K562 (cell line): ENCODE measurements around the gene NHSL2. TPM values are rescaled to one million over a fixed set of nuclear protein-coding genes. Genes with fewer than 3 reads are reported as not detected.

Experiments used
- ATAC-seq: fragments of 200-7000 bp; cut with Tn5 transposase; 3 replicates; pipeline ENCODE4 v1.9.1; 2020; ENCODE audit warnings: moderate library complexity
- BruUV-seq: library from RNA; stranded (reverse); fragments of 400-500 nt; replicated peaks from 2 replicates; lab custom pipeline; 2021; lab: Mats Ljungman, UMichigan
- CTCF ChIA-PET: fragments of 300-600 bp; formaldehyde crosslinking; extraction: SDS; loops from one replicate; lab custom pipeline; 2021; ENCODE audit warnings: low intra/inter-chr PET ratio; lab: Yijun Ruan, JAX
- POLR2A ChIA-PET: fragments of 300-600, 350-650 bp; sonication (Branson Sonifier 250); formaldehyde crosslinking; extraction: SDS; loops from one replicate; lab custom pipeline; 2021; ENCODE audit warnings: antibody characterized with exemption, inconsistent platforms; lab: Yijun Ruan, JAX
- DNase-seq, 4 experiments: peaks; one replicate each; pipeline versions ENCODE4 v3.0.0 to v3.0.0-alpha.2; 2011 to 2018; ENCODE audit warnings: low spot score in 3 of 4, mixed read lengths in 3 of 4; ENCODE audit errors: extremely low read depth in 1 of 4
- FAIRE-seq: peaks from 2 replicates; lab custom pipeline; 2011; peaks lifted over from hg19 to GRCh38; lab: Jason Lieb, UNC
- H2AFZ ChIP-seq: 2 replicates; pipeline ENCODE4 v1.6.0; 2011; ENCODE audit warnings: low read depth, low read length, control low read depth, inconsistent platforms
- H3K27ac ChIP-seq: fragments of 200-600 bp; 3 replicates; pipeline ENCODE4 v1.8.0; 2011; ENCODE audit warnings: low read depth, mild to moderate bottlenecking, control low read depth, inconsistent platforms, low read length, moderate library complexity, mixed read lengths; ENCODE audit errors: extremely low read depth
- H3K27me3 ChIP-seq, 2 experiments: fragments of 300-600 bp in 1 of 2; 2 replicates in 1 of 2; 3 replicates in 1 of 2; pipeline versions ENCODE4 v1.6.0 to v1.8.0; 2011; ENCODE audit warnings: inconsistent platforms in 2 of 2, low read length in 2 of 2, mild to moderate bottlenecking in 1 of 2, mixed read lengths in 1 of 2, moderate library complexity in 1 of 2; ENCODE audit not compliant: control insufficient read depth in 2 of 2, insufficient read depth in 2 of 2
- H3K36me3 ChIP-seq: fragments of 300-600 bp; 3 replicates; pipeline ENCODE4 v1.8.0; 2011; ENCODE audit warnings: mild to moderate bottlenecking, low read length, inconsistent platforms; ENCODE audit not compliant: control insufficient read depth, insufficient read depth
- H3K4me1 ChIP-seq, 2 experiments: fragments of 200-600 bp in 1 of 2; replicated peaks in 1 of 2; 2 replicates in 1 of 2; 3 replicates in 1 of 2; pipeline versions ENCODE4 v1.5.1 to v1.8.0; 2011; ENCODE audit warnings: inconsistent platforms in 2 of 2, low read length in 2 of 2, mild to moderate bottlenecking in 1 of 2, mixed read lengths in 1 of 2, moderate library complexity in 1 of 2; ENCODE audit not compliant: control insufficient read depth in 2 of 2, insufficient read depth in 2 of 2
- H3K4me2 ChIP-seq: 2 replicates; pipeline ENCODE4 v1.6.1; 2011; ENCODE audit warnings: low read length, control low read depth, inconsistent platforms, mixed read lengths; ENCODE audit not compliant: insufficient read depth
- H3K4me3 ChIP-seq: fragments of 200-600 bp; sonication (generic), shearing (Covaris generic); 2 replicates; pipeline ENCODE4 v1.5.1; 2016; ENCODE audit warnings: control low read depth, inconsistent platforms
- H3K79me2 ChIP-seq: fragments of 200-600 bp; 3 replicates; pipeline ENCODE4 v1.8.0; 2011; ENCODE audit warnings: low read length, inconsistent platforms; ENCODE audit not compliant: control insufficient read depth, insufficient read depth
- H3K9ac ChIP-seq, 2 experiments: 2 replicates each; pipeline versions ENCODE4 v1.6.0 to v1.6.1; 2011; ENCODE audit warnings: low read depth in 2 of 2, low read length in 2 of 2, control low read depth in 1 of 2, inconsistent platforms in 1 of 2, mild to moderate bottlenecking in 1 of 2, mixed read lengths in 1 of 2; ENCODE audit not compliant: insufficient read depth in 1 of 2
- H3K9me1 ChIP-seq: one replicate; pipeline ENCODE4 v1.6.0; 2011; ENCODE audit warnings: inconsistent platforms, mild to moderate bottlenecking, low read length, moderate library complexity; ENCODE audit not compliant: control insufficient read depth, insufficient read depth
- H3K9me3 ChIP-seq: replicated peaks from 2 replicates; pipeline ENCODE4 v1.5.1; 2011; ENCODE audit warnings: low read depth, low read length, inconsistent platforms; ENCODE audit not compliant: control insufficient read depth, insufficient read depth
- H4K20me1 ChIP-seq: replicated peaks from 2 replicates; pipeline ENCODE4 v1.6.1; 2011; ENCODE audit warnings: low read length, inconsistent platforms, mixed read lengths; ENCODE audit not compliant: control insufficient read depth, insufficient read depth
- FOS ChIP-seq: IDR thresholded peaks from 3 replicates; pipeline ENCODE4 v1.6.1; 2011; ENCODE audit not compliant: insufficient read length; ENCODE audit errors: extremely low read depth
- MIER1 ChIP-seq: fragments of 450-650 bp; IDR thresholded peaks from 2 replicates; pipeline ENCODE4 v1.6.1; 2016; ENCODE audit warnings: antibody characterized with exemption, mild to moderate bottlenecking, low read depth
- SLC30A9 ChIP-seq: fragments of 250-450 bp; sonication (Bioruptor Pico); IDR thresholded peaks from 2 replicates; pipeline ENCODE4 v1.8.0; 2022; ENCODE audit warnings: mild to moderate bottlenecking, moderate library complexity
- SNRNP70 ChIP-seq: fragments of 200-400 bp; formaldehyde crosslinking; optimal IDR thresholded peaks from 2 replicates; pipeline ENCODE3; 2017; ENCODE audit warnings: low read depth, low read length
- WGBS: fragments of 100-300 bp; shearing (Covaris generic); methylation state at CpG from one replicate; pipeline ENCODE4 v1.1.6; 2016; ENCODE audit warnings: low coverage, mixed read lengths; ENCODE audit not compliant: insufficient coverage; ENCODE audit errors: missing lambda C conversion rate; 5-methylcytosine and 5-hydroxymethylcytosine counted together
- in situ Hi-C: fragments of 300-500 bp; cut with MboI; formaldehyde crosslinking; loops from 4 replicates; pipeline ENCODE4 v1.15.0; 2018; ENCODE audit warnings: inconsistent platforms, mixed read lengths
- intact Hi-C: fragments of 100-400 bp; cut with micrococcal nuclease; formaldehyde crosslinking; loops from 2 replicates; pipeline ENCODE4 v1.14.2; 2022
- polyA plus RNA-seq, 8 experiments: library from polyadenylated mRNA; depleted of rRNA in 4 of 8; stranded (reverse) in 5 of 8; unstranded in 3 of 8; fragments of >200 nt; fragmentation: Nextera tagmentation in 2 of 8; fragmentation: Illumina TruSeq in 1 of 8; extraction: Ambion mirVana in 2 of 8; extraction: Trizol in 1 of 8; gene quantifications; 2 replicates each; pipeline versions ENCODE4 v1.2.1 to v1.2.3, GENCODE V29; 2011 to 2014; ENCODE audit warnings: inconsistent platforms in 1 of 8, missing spikeins in 1 of 8
- total RNA-seq, 7 experiments: library from RNA; depleted of rRNA in 6 of 7; stranded (reverse); fragments of >200 nt in 6 of 7; fragmentation: Illumina TruSeq in 2 of 7; extraction: Trizol in 2 of 7; gene quantifications; 2 replicates each; pipeline versions ENCODE4 v1.2.1 to v1.2.3, GENCODE V29; 2011 to 2021; ENCODE audit warnings: low replicate concordance in 1 of 7
- TF ChIP-seq, protein P1 (sequence below): fragments of 450-650 bp; IDR thresholded peaks from 2 replicates; pipeline ENCODE4 v1.6.1; 2016

NHSL2 gene
- total and polyA plus RNA-seq, 9 of the 15 experiments (the other 6 are each of a cell fraction or from before 2014, with no cell fraction given): 0.02 TPM; not detected in 8

DNA sequence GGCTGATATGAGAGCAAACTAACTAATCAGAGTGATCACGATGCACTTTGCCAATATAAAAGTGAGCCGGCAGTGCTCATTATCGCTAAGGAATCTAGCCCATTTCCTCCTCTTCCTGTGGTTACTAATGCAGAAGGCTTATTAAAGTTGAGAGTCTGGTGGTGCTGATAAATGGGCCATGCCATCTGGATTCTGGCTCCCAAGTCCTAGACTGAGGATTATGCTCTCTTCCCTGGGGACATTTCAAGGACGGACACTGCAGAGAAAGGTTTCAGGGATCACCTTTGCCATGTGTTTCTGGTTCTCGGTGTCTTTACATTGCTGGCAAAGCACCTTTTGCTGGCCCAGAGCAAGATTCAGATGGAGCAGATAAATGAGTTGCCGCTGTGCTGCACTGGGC lies 135.8 kb downstream of the NHSL2 start:
- H3K36me3 ChIP-seq: no peaks in the 10 kb centered on the region
- intact Hi-C loops: no loop called here

More for the DNA sequence above, 135.8 kb downstream of the NHSL2 start:
- ChIA-PET CTCF (no interaction called here), POLR2A (no interaction called here)
- Histone ChIP-seq H3K79me2 (no peaks in the 10 kb centered on the region), H3K9me3 (no peaks in the 10 kb centered on the region), H2AFZ (no peak overlapping the region), H3K4me3 (no peak overlapping the region), H3K9ac (no peak overlapping the region), H3K4me1 (no peaks in the 10 kb centered on the region), H3K27ac (no peak overlapping the region), H3K27me3 (peaks cover 2 to 24% of the 10 kb centered on the region in 2 experiments; a peak in 4 of 5 replicates), H4K20me1 (no peaks in the 10 kb centered on the region), H3K4me2 (no peak overlapping the region), H3K9me1 (no peaks in the 10 kb centered on the region)
- WGBS: under 1% methylated on average over 6 of the region's 6 CpGs
- in situ Hi-C loops: no loop called here
- ATAC-seq: no peak
- TF ChIP-seq, protein P1, sequence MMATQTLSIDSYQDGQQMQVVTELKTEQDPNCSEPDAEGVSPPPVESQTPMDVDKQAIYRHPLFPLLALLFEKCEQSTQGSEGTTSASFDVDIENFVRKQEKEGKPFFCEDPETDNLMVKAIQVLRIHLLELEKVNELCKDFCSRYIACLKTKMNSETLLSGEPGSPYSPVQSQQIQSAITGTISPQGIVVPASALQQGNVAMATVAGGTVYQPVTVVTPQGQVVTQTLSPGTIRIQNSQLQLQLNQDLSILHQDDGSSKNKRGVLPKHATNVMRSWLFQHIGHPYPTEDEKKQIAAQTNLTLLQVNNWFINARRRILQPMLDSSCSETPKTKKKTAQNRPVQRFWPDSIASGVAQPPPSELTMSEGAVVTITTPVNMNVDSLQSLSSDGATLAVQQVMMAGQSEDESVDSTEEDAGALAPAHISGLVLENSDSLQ: no peak
- TF ChIP-seq FOS (no peak), MIER1 (no peak), SNRNP70 (no peak), SLC30A9 (CRISPR knock-in tag) (no peak)
- no peak for FAIRE-seq
- BruUV-seq: no TSS peak
- DNase-seq: no peak
